HG03045 (cell line): Measurements from ENCODE around the gene SRGN.

ENCODE experiments used
- ATAC-seq: cut with Tn5 transposase; IDR thresholded peaks from one replicate; pipeline ENCODE4 v1.9.1; 2021; ENCODE audit warnings: mild to moderate bottlenecking, moderate library complexity; ENCODE audit not compliant: unreplicated experiment

The SRGN gene

DNA sequence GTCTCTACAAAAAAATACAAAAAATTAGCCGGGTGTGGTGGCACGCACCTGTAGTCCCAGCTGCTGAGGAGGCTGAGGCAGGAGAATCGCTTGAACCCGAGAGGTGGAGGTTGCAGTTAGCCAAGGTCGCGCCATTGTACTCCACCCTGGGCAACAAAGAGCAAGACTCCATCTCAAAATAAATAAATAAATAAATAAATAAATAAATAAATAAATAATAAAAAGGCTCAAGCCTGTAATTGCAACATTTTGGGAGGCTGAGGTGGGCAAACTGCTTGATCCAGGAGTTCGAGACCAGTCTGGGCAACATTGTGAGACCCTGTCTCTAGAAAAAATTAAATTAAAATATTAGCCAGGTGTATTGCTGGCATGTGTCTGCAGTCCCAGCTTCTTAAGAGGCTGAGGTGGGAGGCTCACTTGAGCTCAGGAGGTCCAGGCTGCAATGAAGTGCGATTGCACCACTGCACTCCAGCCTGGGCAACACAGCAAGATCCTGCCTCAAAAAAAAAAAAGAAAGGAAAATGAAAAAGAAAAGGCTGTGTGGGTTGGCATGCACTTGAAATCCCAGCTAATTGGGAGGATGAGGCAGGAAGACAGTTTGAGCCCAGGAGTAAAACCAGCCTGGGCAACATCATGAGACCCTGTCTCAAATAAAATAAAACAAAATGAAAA is 27.6 kb upstream of the SRGN start:
- no peak for ATAC-seq

DNA sequence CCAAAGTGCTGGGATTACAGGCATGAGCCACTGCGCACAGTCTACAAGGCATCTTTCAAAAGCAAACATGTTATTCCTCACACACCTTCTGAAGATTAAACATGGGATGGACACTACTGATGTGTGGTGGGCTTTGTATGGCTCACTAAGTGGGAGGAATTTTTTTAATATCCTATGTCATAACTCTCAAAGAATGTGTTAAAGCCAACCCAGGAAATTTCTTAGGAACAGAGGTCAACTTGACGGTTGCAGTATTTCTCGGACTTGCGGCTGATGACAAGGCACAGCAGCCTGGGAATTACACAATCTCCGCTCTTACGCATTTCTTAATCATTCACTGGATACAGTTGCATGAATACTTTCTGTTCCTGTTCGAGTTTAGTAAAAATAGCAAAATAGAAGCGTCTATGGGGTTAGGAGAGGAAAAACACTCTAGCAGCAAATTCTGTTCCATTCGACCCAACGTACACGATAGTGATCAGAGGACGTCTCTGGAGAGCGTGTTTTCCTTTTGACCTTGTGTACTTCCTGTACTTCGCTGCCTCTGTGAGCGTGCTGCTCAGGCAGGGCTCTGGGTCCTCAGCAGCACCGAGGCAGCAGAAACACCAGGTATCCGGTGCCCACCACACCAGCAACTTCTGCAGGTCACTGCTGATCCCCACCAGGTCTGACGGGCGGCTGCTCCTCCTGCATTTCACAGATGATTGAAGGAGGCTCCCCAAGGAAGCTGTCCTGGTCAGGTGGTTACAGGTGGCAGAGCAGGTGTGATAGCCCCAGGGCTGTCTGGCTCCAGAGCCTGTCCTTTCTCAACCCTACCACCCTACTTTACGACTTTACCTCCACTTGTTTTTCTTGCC is 26.4 kb upstream of the SRGN start:
- ATAC-seq = peak; percentile 49

DNA sequence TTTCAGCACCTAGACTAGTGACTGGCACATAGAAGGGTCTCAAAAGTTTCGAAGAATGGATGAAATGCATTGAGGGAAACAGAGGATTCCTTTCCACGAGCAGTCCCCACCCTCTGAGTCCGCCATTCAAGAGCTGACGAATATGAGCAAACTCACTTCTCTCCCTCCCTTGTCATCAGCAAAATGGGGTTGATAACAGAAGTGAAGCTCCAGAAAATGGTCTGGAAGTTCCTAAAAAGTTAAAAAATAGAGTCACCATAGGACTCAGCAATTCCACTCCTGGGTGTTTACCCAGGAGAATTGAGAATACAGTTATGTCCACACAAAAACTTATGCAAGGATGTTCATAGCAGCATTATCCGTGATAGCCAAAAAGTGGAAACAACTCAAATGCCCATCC is 25.0 kb upstream of the SRGN start:
- ATAC-seq = no peak

DNA sequence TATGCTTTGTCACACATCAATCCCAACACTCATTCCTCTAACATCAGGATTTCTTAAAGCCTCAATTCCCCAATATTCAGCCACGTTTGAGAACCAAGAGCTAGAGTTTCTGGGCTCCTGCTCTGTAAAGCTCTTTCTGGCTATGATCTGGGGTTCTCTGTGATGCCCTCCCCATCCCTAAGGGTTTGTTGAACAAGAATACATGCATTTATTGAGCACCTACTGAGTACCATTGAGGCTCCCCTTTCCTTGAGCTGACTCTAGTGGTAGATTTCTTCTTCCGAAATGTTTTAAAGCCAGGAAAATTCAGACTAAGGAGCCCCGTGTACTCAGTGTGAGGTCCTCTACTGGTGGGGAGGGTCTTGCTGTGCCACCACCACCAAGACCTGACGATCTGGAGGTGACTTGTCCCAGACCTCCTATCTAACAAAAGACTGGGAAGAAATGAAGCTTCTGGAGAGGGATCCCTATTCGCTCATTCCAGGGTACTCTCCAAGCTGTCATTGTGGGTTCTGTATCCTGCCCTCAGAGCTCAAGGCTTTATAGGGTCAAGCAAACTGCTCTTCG is 23.1 kb upstream of the SRGN start:
- no peak for ATAC-seq

DNA sequence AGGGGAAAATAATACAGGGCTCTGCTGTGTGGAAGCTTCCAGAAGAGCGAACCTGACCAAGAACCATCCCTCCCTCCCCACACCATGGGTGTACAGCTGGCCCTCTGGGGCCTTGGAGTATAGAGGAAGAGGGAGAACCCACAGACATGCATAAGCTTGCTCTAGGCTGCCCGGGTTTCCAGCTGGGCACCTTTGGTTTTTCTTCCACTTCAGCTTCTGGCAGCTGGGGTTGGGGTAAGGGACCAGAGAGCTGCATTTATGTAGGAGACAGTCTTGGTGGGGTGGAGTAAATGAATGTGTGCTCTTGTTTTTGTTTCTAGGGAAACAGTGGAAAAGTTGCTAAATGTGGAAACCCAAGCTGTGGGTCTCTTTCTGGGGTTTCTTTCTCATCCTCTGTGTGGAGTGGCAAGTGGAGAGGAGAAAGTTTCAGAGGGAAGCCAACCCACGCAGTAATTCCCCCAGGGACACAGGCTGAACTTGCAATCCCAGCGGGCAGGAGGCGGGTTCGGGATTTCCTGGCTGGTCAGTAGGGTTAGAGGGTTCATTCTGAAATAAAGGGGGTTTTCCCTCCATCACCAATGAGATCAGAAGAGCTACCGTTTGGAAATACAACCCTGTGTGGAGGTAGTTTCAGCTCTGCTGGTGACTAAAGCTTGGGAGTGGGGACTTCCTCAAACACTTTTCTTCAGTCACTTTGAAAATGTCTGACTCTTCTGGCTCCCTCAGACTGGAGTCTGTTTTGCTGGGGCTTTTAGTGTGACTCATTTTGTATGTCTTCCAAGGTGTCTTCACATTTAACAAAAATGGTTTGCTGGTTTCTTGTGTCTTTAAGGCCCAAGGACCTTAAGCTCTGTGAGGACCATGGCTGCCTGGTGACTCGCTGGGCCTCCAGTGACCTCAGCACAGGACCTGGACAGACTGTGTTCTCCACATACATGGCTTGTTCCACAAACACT is 22.2 kb upstream of the SRGN start:
- peak; percentile 55 for ATAC-seq

DNA sequence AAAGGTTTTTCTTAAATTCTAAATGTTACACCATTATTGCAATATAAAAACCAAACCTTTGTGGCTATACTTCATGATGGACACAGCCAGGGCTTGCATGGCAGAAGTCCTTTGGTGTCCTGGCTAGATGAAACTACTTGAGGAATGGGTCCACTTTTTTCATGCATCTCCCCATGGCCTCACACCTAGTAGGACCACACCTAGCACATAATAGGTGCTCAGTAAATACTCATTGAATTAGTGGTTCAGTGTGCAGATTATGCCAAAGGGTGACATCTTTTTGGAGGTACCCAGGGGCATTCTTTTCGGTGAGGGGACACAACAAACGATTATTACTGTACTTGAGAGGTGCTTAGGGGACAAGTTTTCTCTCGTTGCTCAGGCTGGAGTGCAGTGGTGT is 20.7 kb upstream of the SRGN start:
- ATAC-seq = no peak

DNA sequence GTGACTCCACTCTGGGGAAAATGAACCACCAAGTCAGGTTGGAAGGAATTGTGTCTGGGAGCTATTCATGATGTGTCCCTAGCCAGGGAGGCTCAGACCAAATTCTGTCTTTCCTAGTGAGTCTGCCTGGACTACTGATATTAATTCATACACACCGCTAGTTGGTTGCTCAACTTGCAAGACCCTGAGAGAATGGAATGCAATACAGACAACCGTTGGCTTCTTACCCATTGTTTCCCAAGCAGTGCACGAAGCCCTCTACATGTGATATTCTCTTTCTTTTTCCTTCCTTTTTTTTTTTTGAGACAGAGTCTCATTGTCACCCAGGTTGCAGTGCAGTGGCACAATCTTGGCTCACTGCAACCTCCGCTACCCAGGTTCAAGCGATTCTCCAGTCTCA is 19.4 kb upstream of the SRGN start:
- ATAC-seq = no peak

DNA sequence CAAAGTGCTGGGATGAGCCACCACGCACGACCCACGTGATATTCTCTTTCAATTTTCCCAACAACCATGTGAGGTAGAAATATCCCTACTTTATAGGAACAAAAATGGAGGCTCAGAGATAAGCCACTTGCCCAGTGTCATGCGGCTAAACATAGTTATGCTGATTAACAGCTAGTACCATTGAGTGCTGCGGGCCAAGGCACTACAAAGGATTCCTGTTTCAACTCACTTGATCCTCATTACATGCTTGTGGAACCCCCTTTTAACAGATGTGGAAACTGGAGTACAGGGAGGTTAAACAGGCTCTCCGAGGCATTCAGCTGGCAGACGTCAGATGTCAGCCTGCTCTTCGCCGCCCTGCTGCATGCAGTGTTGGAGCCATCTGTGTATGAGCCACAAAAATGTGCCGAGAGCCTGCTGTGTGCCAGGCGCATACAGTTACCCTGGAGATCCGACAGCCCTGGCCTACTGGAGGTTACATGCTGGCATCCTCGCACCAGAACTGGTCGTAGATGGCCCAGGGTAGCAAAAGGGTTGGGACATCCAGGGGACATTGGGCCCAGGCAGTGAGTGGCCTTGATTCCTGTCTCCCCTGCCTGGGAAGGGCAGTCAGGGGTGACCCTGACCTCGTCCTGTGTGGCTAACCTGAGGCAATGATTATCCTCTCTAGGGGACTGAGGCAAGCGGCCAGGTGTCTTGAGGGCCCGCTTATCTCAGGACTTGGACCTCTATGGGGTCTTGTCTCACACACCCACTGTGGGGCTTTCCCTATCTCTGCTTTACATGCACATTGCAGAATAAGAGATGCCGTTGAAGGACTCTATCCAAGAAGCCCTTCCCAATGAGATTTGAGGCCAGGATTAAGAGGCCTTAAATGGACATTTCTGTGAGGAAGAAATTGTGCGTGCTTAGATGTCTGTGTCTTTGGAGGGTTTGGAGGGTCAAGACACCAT is 18.5 kb upstream of the SRGN start:
- ATAC-seq = no peak

DNA sequence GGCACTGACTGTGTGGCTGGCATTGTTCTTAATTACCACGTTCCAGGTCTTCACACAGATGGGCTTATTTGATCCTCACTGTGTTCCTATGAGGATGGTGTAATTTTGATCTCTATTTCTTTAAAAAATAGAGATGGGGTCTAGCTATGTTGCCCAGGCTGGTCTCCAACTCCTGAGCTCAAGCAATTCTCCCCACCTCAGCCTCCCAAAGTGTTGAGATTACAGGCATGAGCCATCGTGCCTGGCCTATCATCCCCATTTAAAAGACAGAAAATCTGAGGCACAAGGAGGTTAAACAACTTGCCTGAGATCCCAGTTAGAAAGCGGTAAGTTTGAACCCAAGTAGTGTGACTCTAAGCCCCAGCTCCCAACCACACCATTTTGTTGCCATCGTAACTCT is 17.0 kb upstream of the SRGN start:
- ATAC-seq = no peak

DNA sequence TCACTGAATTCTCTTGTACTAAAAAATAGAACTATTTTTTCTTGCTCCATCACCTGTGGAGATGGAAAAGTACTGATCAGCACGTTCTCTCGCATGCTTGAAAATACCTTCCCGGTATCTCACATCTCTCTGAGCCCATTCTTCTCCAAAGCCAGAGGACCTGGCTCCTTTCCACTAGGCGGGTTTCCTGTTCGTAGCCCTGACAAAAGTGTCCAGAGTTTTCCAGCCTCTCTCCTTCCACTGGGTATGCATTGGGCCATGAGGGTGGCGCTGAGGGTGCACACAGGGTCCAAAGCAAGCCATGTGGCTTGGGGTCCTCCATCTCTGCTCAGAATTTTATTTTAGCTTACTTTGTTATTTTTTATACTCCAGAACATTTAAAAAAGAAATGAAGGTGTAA is 16.3 kb upstream of the SRGN start:
- no peak for ATAC-seq

DNA sequence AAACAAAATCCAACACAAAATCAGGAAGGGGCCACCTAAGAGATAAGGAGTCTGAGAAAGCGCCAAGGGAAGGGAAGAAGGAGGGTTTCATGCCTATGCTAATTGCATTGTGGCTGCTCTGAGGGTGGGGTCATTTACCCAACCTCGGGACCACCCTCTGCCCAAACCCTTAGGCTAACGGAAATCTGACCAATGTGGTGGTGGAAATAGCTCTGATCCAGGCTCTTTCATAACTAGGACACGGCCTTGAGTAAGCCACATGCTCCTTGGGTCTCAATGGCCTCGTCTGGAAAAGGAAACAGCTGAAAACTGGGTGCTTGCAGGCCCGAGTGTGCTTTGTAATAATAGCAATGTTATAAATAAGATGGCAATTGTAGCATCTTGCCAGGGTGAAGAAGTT is 14.9 kb upstream of the SRGN start:
- no peak for ATAC-seq

DNA sequence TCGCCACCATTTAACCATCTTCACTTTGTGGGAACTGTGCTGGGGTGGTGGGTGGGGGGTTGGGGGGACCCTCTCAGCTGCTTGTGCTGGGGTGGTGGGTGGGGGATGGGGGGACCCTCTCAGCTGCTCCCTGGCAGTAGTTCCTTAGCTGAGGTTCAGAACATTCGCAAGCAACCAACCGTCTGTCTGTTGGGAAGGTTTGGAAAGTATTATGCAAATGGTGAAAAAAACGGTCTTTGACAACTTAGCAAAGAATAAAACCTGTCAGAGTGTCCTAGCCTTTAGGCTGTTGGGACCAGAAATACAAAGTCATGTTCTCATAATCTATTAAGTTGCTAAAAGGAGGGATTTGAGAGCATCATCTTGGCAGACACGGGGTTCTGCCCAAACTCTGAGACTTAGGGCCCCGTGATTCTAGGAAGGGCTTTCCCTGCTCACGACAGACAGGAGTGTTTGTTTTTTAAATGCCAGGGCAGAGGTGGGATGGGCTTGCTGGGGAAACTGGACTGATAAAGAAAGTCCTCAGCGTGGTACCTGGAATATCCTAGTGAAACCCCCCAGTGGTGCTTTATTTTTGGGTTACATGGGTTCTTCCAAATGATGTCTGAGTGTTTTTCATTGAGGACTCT is 14.1 kb upstream of the SRGN start:
- ATAC-seq = no peak

DNA sequence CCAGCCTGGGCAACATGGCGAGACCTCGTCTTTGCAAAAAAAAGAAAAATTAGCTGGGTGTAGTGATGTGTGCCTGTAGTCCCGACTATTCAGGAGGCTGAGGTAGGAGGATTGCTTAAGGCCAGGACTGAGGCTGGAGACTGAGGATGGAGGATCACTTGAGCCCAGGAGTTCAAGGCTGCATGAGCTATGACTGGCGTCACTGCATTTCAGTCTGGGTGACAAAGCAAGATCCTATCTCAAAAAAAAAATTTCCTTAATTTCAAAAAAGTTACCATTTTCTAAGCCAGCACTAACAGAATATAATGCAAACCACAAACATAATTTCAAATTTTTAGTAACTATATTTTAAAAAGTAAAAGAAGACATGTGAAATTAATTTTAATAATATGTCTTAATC is 13.4 kb upstream of the SRGN start:
- no peak for ATAC-seq

DNA sequence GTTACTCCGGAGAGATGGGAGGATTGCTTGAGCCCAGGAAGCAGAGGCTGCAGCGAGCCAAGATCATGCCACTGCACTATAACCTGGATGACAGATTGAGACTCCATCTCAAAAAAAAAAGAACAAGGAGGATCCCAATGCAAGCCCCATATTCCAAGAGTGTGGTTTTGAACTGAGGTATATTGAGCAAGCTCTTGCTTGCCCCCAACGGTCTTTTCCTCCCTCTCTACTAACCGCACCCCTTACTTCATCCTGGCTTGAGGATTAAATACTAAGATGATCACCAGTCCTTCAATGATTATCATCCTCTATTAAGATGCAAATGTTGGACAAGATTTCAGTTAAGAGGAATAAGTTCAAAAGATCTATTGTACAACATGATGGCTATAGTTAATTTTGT is 12.5 kb upstream of the SRGN start:
- ATAC-seq = no peak

DNA sequence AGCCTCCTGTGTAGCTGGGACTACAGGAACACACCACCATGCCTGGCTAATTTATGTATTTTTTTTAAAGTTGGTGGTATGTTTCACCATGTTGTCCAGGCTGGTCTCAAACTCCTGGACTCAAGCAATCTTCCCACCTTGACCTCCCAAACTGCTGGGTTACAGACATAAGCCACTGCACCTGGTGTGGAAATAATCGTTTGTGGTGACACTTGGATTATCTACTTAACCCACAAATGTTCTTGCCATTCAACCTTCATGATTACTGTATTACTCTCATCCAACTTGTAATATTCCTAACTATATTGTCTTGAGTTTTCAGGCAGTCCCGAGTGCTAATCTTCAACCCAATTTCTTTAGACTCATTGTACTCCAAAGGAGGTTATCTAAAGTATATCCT is 9.6 kb upstream of the SRGN start:
- no peak for ATAC-seq

DNA sequence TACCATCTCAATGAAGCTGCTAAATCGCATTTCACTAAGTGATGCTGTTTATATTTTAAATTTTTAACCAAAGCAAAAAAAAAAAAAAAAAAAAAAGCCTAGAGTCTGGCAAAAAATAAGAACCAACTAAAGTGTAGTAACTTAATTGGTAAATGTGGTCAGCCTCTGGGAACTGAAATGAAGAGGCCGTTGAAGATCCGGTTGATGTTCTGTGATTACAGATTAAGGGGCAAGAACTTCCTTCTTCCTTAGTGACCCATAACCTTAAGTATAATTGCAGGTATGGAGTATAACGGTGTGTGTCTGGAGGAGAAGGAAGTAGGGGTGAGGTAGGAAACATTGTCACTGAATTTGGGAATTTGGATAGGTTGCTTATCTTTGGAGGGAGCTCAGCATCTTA is 7.7 kb upstream of the SRGN start:
- ATAC-seq = no peak

DNA sequence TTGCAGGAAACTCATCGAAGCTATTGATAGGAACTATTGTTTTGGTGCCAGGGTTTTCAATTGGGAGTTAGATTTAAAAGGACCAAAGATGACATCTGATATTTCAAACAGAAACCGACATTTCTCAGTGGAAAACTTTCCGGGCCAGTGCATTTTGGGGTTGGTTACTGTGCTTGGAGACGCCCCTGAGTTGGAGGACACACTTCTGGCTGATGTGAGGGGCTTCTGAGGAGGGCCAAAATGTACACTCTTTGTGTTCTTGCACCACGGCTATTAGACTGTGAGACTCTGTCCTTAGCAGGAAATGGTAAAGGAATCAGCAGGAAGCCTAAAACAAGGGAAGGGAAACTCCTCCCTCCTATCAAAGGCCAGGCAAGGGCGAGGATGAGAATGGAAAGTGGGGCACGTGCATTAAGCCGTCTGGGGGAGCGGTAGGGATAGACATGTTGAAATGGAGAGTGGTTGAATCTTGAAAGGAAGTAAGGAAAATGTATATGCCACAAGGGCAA is 1.8 kb upstream of the SRGN start:
- ATAC-seq = no peak

DNA sequence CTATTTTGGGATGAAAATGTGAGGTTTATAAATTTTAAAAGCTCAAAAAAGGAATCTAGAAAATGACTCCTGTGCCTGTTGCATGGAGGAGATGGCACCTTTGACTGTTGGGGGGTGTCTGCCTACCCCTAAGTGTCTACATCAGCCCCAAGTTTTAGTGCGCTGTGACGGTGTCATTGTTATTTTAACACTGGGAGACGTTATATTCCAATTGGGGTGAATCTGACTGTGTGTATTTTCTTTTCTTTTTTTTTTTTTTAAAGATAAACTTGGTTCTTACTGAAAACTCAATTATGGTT is 517 bp downstream of the SRGN start:
- ATAC-seq = no peak

DNA sequence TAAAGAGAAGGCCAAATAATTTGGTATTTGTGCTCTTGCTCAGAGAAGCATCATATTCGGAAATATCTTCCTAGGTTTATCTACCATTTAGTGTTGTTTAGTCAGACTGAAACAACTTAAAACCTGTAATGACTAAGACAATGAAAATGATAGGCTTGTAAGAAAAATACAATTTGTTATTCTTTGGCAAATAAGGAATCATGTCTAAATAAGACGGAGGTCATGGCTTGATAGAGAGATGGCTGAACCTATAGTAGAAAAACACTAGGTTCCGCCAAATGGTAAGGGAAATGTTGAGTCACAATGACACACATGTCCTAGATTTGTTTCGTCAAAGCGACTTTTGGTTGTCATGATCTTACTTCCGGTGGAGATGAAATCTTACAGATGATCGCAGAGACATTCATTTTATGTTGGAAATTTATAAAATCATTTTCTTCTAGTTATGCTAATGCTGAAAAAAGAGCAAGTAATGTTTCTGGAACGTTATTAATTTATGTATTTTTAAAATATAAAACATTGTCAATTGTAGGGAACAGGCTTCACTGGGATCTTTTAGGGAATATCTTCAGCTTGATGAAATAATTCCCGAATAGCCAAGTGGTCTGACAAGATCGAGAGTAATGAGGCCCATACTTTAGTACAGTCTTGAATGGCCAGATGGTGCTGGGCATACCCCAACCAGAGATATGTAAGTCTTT is 1.0 kb downstream of the SRGN start:
- ATAC-seq = no peak
